Measurements from ENCODE around the gene ADAMTSL1.

ADAMTSL1 gene

GRCh38 chr9:18496256-18497000 is 22.5 kb downstream of the ADAMTSL1 start:
- Histone ChIP-seq H3K36me3 (ENCODE audit: control insufficient read depth, insufficient read depth, low read length) (no peaks in the 10 kb centered on the region), H3K27me3 (ENCODE audit: control insufficient read depth, insufficient read depth, low read length, poor library complexity, severe bottlenecking) (no peaks in the 10 kb centered on the region), H3K4me1 (ENCODE audit: control insufficient read depth, insufficient read depth, low read length) (peaks cover 10% of the 10 kb centered on the region), H3K27ac (ENCODE audit: insufficient read depth, low read depth, low read length, poor library complexity, severe bottlenecking) (no peak overlapping the region), H3K9me3 (ENCODE audit: control insufficient read depth, low read length) (no peaks in the 10 kb centered on the region), H3K4me3 (ENCODE audit: insufficient read depth, low read depth, low read length) (no peak overlapping the region)
- WGBS, 2 experiments = 86 to 92% methylated on average over 5 of the region's 5 CpGs

- Histone ChIP-seq H3K4me3 (ENCODE audit: insufficient read depth, low read depth, low read length) (no peak overlapping the region), H3K27me3 (ENCODE audit: control insufficient read depth, insufficient read depth, low read length, poor library complexity, severe bottlenecking) (no peaks in the 10 kb centered on the region), H3K36me3 (ENCODE audit: control insufficient read depth, insufficient read depth, low read length) (no peaks in the 10 kb centered on the region), H3K27ac (ENCODE audit: insufficient read depth, low read depth, low read length, poor library complexity, severe bottlenecking) (no peak overlapping the region), H3K9me3 (ENCODE audit: control insufficient read depth, low read length) (no peaks in the 10 kb centered on the region), H3K4me1 (ENCODE audit: control insufficient read depth, insufficient read depth, low read length) (no peaks in the 10 kb centered on the region)
- 92 to 98% methylated on average over 3 of the region's 3 CpGs for WGBS, 2 experiments
These were observed 25.1 kb downstream of the ADAMTSL1 start for GRCh38 chr9:18499062-18499461.

GRCh38 chr9:18499980-18500379 is 26.0 kb downstream of the ADAMTSL1 start:
- no peak overlapping the region for H3K27ac ChIP-seq (ENCODE audit: insufficient read depth, low read depth, low read length, poor library complexity, severe bottlenecking)
- no peaks in the 10 kb centered on the region for H3K4me1 ChIP-seq (ENCODE audit: control insufficient read depth, insufficient read depth, low read length)
- 94 to 95% methylated on average over 1 of the region's 1 CpG for WGBS, 2 experiments
- no peaks in the 10 kb centered on the region for H3K27me3 ChIP-seq (ENCODE audit: control insufficient read depth, insufficient read depth, low read length, poor library complexity, severe bottlenecking)
- H3K4me3 ChIP-seq (ENCODE audit: insufficient read depth, low read depth, low read length) = no peak overlapping the region
- H3K9me3 ChIP-seq (ENCODE audit: control insufficient read depth, low read length) = no peaks in the 10 kb centered on the region
- no peaks in the 10 kb centered on the region for H3K36me3 ChIP-seq (ENCODE audit: control insufficient read depth, insufficient read depth, low read length)

- Histone ChIP-seq H3K4me3 (ENCODE audit: insufficient read depth, low read depth, low read length) (no peak overlapping the region), H3K36me3 (ENCODE audit: control insufficient read depth, insufficient read depth, low read length) (no peaks in the 10 kb centered on the region), H3K27ac (ENCODE audit: insufficient read depth, low read depth, low read length, poor library complexity, severe bottlenecking) (no peak overlapping the region), H3K4me1 (ENCODE audit: control insufficient read depth, insufficient read depth, low read length) (no peaks in the 10 kb centered on the region), H3K9me3 (ENCODE audit: control insufficient read depth, low read length) (no peaks in the 10 kb centered on the region), H3K27me3 (ENCODE audit: control insufficient read depth, insufficient read depth, low read length, poor library complexity, severe bottlenecking) (no peaks in the 10 kb centered on the region)
- 95 to 100% methylated on average over 1 of the region's 1 CpG for WGBS, 2 experiments
These were observed 26.5 kb downstream of the ADAMTSL1 start for GRCh38 chr9:18500451-18500850.

GRCh38 chr9:18501949-18502348 is 28.0 kb downstream of the ADAMTSL1 start:
- Histone ChIP-seq H3K27me3 (ENCODE audit: control insufficient read depth, insufficient read depth, low read length, poor library complexity, severe bottlenecking) (no peaks in the 10 kb centered on the region), H3K36me3 (ENCODE audit: control insufficient read depth, insufficient read depth, low read length) (no peaks in the 10 kb centered on the region), H3K27ac (ENCODE audit: insufficient read depth, low read depth, low read length, poor library complexity, severe bottlenecking) (no peak overlapping the region), H3K4me1 (ENCODE audit: control insufficient read depth, insufficient read depth, low read length) (no peaks in the 10 kb centered on the region), H3K4me3 (ENCODE audit: insufficient read depth, low read depth, low read length) (no peak overlapping the region), H3K9me3 (ENCODE audit: control insufficient read depth, low read length) (no peaks in the 10 kb centered on the region)
- 71% methylated on average over 5 of the region's 5 CpGs; no CpG with 5 or more reads in 1 of the 2 experiments for WGBS, 2 experiments

GRCh38 chr9:18502546-18502945 is 28.6 kb downstream of the ADAMTSL1 start:
- Histone ChIP-seq H3K27ac (ENCODE audit: insufficient read depth, low read depth, low read length, poor library complexity, severe bottlenecking) (no peak overlapping the region), H3K9me3 (ENCODE audit: control insufficient read depth, low read length) (no peaks in the 10 kb centered on the region), H3K27me3 (ENCODE audit: control insufficient read depth, insufficient read depth, low read length, poor library complexity, severe bottlenecking) (no peaks in the 10 kb centered on the region), H3K4me3 (ENCODE audit: insufficient read depth, low read depth, low read length) (no peak overlapping the region), H3K4me1 (ENCODE audit: control insufficient read depth, insufficient read depth, low read length) (no peaks in the 10 kb centered on the region), H3K36me3 (ENCODE audit: control insufficient read depth, insufficient read depth, low read length) (no peaks in the 10 kb centered on the region)
- 73 to 77% methylated on average over 2 to 3 of the region's 3 CpGs for WGBS, 2 experiments

GRCh38 chr9:18504707-18505106 is 30.8 kb downstream of the ADAMTSL1 start:
- 39 to 44% methylated on average over 14 of the region's 14 CpGs for WGBS, 2 experiments
- H3K27me3 ChIP-seq (ENCODE audit: control insufficient read depth, insufficient read depth, low read length, poor library complexity, severe bottlenecking) = no peaks in the 10 kb centered on the region
- H3K9me3 ChIP-seq (ENCODE audit: control insufficient read depth, low read length) = no peaks in the 10 kb centered on the region
- H3K4me3 ChIP-seq (ENCODE audit: insufficient read depth, low read depth, low read length) = no peak overlapping the region
- H3K27ac ChIP-seq (ENCODE audit: insufficient read depth, low read depth, low read length, poor library complexity, severe bottlenecking) = no peak overlapping the region
- H3K36me3 ChIP-seq (ENCODE audit: control insufficient read depth, insufficient read depth, low read length) = no peaks in the 10 kb centered on the region
- H3K4me1 ChIP-seq (ENCODE audit: control insufficient read depth, insufficient read depth, low read length) = no peaks in the 10 kb centered on the region

- WGBS, 2 experiments = 56% methylated on average over 1 of the region's 1 CpG; no CpG with 5 or more reads in 1 of the 2 experiments
- Histone ChIP-seq H3K9me3 (ENCODE audit: control insufficient read depth, low read length) (no peaks in the 10 kb centered on the region), H3K36me3 (ENCODE audit: control insufficient read depth, insufficient read depth, low read length) (no peaks in the 10 kb centered on the region)
These were observed 33.2 kb downstream of the ADAMTSL1 start for GRCh38 chr9:18507151-18507550.

GRCh38 chr9:18516514-18516913 is 42.6 kb downstream of the ADAMTSL1 start:
- Histone ChIP-seq H3K27ac (ENCODE audit: insufficient read depth, low read depth, low read length, poor library complexity, severe bottlenecking) (no peak overlapping the region), H3K27me3 (ENCODE audit: control insufficient read depth, insufficient read depth, low read length, poor library complexity, severe bottlenecking) (no peaks in the 10 kb centered on the region), H3K4me1 (ENCODE audit: control insufficient read depth, insufficient read depth, low read length) (no peaks in the 10 kb centered on the region), H3K36me3 (ENCODE audit: control insufficient read depth, insufficient read depth, low read length) (no peaks in the 10 kb centered on the region), H3K4me3 (ENCODE audit: insufficient read depth, low read depth, low read length) (no peak overlapping the region), H3K9me3 (ENCODE audit: control insufficient read depth, low read length) (no peaks in the 10 kb centered on the region)

More at GRCh38 chr9:18507151-18507550, 33.2 kb downstream of the ADAMTSL1 start:
- no peak overlapping the region for H3K27ac ChIP-seq (ENCODE audit: insufficient read depth, low read depth, low read length, poor library complexity, severe bottlenecking)
- H3K4me1 ChIP-seq (ENCODE audit: control insufficient read depth, insufficient read depth, low read length) = no peaks in the 10 kb centered on the region
- H3K27me3 ChIP-seq (ENCODE audit: control insufficient read depth, insufficient read depth, low read length, poor library complexity, severe bottlenecking) = no peaks in the 10 kb centered on the region
- H3K4me3 ChIP-seq (ENCODE audit: insufficient read depth, low read depth, low read length) = no peak overlapping the region

GRCh38 chr9:18516965-18517364 is 43.0 kb downstream of the ADAMTSL1 start:
- no peaks in the 10 kb centered on the region for H3K36me3 ChIP-seq (ENCODE audit: control insufficient read depth, insufficient read depth, low read length)
- no peaks in the 10 kb centered on the region for H3K9me3 ChIP-seq (ENCODE audit: control insufficient read depth, low read length)
- 100% methylated on average over 1 of the region's 2 CpGs for WGBS, 2 experiments

More at GRCh38 chr9:18516965-18517364, 43.0 kb downstream of the ADAMTSL1 start:
- H3K27ac ChIP-seq (ENCODE audit: insufficient read depth, low read depth, low read length, poor library complexity, severe bottlenecking) = no peak overlapping the region
- no peaks in the 10 kb centered on the region for H3K4me1 ChIP-seq (ENCODE audit: control insufficient read depth, insufficient read depth, low read length)
- H3K27me3 ChIP-seq (ENCODE audit: control insufficient read depth, insufficient read depth, low read length, poor library complexity, severe bottlenecking) = no peaks in the 10 kb centered on the region
- H3K4me3 ChIP-seq (ENCODE audit: insufficient read depth, low read depth, low read length) = no peak overlapping the region

All from ectodermal cell (in vitro differentiated cells).